Heart right ventricle (tissue), 16 donors: ENCODE data around the gene C3orf33. TPM values are rescaled to one million over a fixed set of nuclear protein-coding genes. Genes with fewer than 3 reads are reported as not detected.
A peak's percentile ranks its signal among the peaks of the same experiment; 100 is the strongest.

Source experiments
- ATAC-seq, 8 donors: fragments of 200-7000 bp; cut with Tn5 transposase; one replicate each; pipeline ENCODE4 v1.9.1; 2020; ENCODE audit warnings: mild to moderate bottlenecking in 8 of 8, moderate library complexity in 8 of 8, moderate number of reproducible peaks in 1 of 8
- DNase-seq, 2 donors: peaks; one replicate each; pipeline ENCODE4 v3.0.0-alpha.2; 2020
- H3K27ac ChIP-seq, 10 donors: fragments of 200-600 bp; sonication (generic) in 2 of 10; one replicate each; pipeline versions ENCODE4 v1.5.0 to v1.8.0; 2020 to 2022; ENCODE audit warnings: mild to moderate bottlenecking in 3 of 10
- H3K27me3 ChIP-seq, 7 donors: fragments of 200-600 bp; one replicate each; pipeline ENCODE4 v1.8.0; 2021 to 2022; ENCODE audit warnings: mild to moderate bottlenecking in 2 of 7
- H3K36me3 ChIP-seq, 9 donors: fragments of 200-600 bp; sonication (generic) in 1 of 9; one replicate each; pipeline versions ENCODE4 v1.5.0 to v1.8.0; 2020 to 2022; ENCODE audit warnings: mild to moderate bottlenecking in 2 of 9
- H3K4me1 ChIP-seq, 9 donors: fragments of 200-600 bp; sonication (generic) in 1 of 9; one replicate each; pipeline versions ENCODE4 v1.5.0 to v1.8.0; 2020 to 2022; ENCODE audit warnings: mild to moderate bottlenecking in 4 of 9
- H3K4me3 ChIP-seq, 10 donors: fragments of 200-600 bp; sonication (generic) in 2 of 10; one replicate each; pipeline versions ENCODE4 v1.5.0 to v1.8.0; 2020 to 2022; ENCODE audit warnings: mild to moderate bottlenecking in 7 of 10, moderate library complexity in 2 of 10
- H3K9me3 ChIP-seq, 11 donors: fragments of 200-600 bp in 10 of 11; sonication (generic) in 2 of 11; one replicate each; pipeline versions ENCODE4 v1.5.0 to v1.8.0; 2013 to 2022; ENCODE audit warnings: mild to moderate bottlenecking in 2 of 11, control low read depth in 1 of 11, moderate library complexity in 1 of 11
- CTCF ChIP-seq, 9 donors: fragments of 200-600 bp; sonication (generic) in 2 of 9; IDR thresholded peaks; one replicate each; pipeline versions ENCODE4 v1.5.0 to v1.8.0; 2021 to 2022; ENCODE audit warnings: antibody characterized with exemption in 9 of 9, mild to moderate bottlenecking in 5 of 9, moderate library complexity in 1 of 9
- WGBS, 2 donors: extraction: QIAGEN DNeasy Blood & Tissue Kit; methylation state at CpG; one replicate each; pipeline ENCODE4 v1.1.7; 2013; ENCODE audit warnings: inconsistent platforms in 1 of 2; 5-methylcytosine and 5-hydroxymethylcytosine counted together
- intact Hi-C, 10 donors: fragments of 100-400 bp; cut with DNase I; formaldehyde crosslinking; loops; one replicate each; pipeline versions ENCODE4 v1.11.1 to v1.14.2; 2022
- polyA plus RNA-seq, 2 donors: library from polyadenylated mRNA; stranded (reverse); fragments of 200-250 nt; gene quantifications; one replicate each; pipeline ENCODE4 v1.2.3, GENCODE V29; 2013
- total RNA-seq, 10 donors: library from RNA; stranded (reverse); fragmentation: NEBNext Ultra II Directional in 3 of 10; extraction: Animal tissue kit (Norgen Biotek cat#: 25700) in 3 of 10; gene quantifications; one replicate each; pipeline versions ENCODE4 v1.2.1 to v1.2.4, GENCODE V29; 2021 to 2023
- donor health status: Arrhythmogenic right ventricular cardiomyopathy.
- donor health status: ischemic (EF 13 %, LVEDD 7.1; RV severe dilation, severe dysfunction).
- donor health status: healthy with polysubstance abuse.
- donor health status: DM: no; HTN: yes; CAD: no.
- donor health status: DM: no; HTN: no; CAD: no.
- donor health status: ischemic (EF 25% LVEDD 6.9; RV normal size, moderate dysfunction).
- donor health status: ischemic (EF 25% LVEDD 5.7; RV mildly dilated, moderate dysfunction).
- donor health status: healthy.
- donor health status: DM: yes; HTN: yes; CAD: no.
- donor health status: Ischemic cardiomyopathy.
- donor health status: ischemic (EF 35%, LVEDD 5.7; RV mildly dilated, moderate dysfunction).
- donor health status: nonischemic (EF 11% LVEDD 7.7; RV severe dilation, severe dysfunction).
- donor health status: DM: yes; HTN: yes; CAD: no.
- donor health status: PGD.
- donor health status: ischemic (EF 29% LVEDD 5.4; RV normal size, mild dysfunction).
- donor health status: nonischemic (EF 23%, LVEDD 6.1; RV moderate dilation, normal function).

The C3orf33 gene
- total and polyA plus RNA-seq, 12 donors, result 2.3 to 8.5 (median 5.8) TPM

GRCh38 chr3:155766206-155766605 is 39.9 kb downstream of the C3orf33 start:
- Histone ChIP-seq H3K36me3 (peaks cover 0 to 57% (median 12%) of the 10 kb centered on the region in 9 donors), H3K4me1 (peaks cover 0 to 3% (median 0%) of the 10 kb centered on the region in 9 donors), H3K27ac (no peak overlapping the region), H3K27me3 (no peaks in the 10 kb centered on the region), H3K4me3 (no peak overlapping the region), H3K9me3 (peaks cover 0 to 12% (median 4%) of the 10 kb centered on the region in 11 donors)
- 76 to 82% methylated on average over 1 of the region's 1 CpG for WGBS, 2 donors
- DNase-seq (no peak), ATAC-seq (peak in 1 of 8 donors; percentile 22)
- TF ChIP-seq CTCF (IDR thresholded peaks at IDR 0.05), result no peak
- intact Hi-C loops, result no loop called here

GRCh38 chr3:155763870-155764463 is 42.1 kb downstream of the C3orf33 start:
- H3K36me3 ChIP-seq, result peaks cover 0 to 39% (median 12%) of the 10 kb centered on the region in 9 donors
- no peaks in the 10 kb centered on the region for H3K9me3 ChIP-seq
- no peak overlapping the region for H3K27ac ChIP-seq
- peaks cover 0 to 11% (median 0%) of the 10 kb centered on the region in 9 donors for H3K4me1 ChIP-seq
- no peaks in the 10 kb centered on the region for H3K27me3 ChIP-seq
- TF ChIP-seq CTCF (IDR thresholded peaks at IDR 0.05), result no peak
- DNase-seq (no peak), ATAC-seq (no peak)
- H3K4me3 ChIP-seq, result no peak overlapping the region
- intact Hi-C loops, result no loop called here
- whole genome bisulfite sequencing, 2 donors, result 91 to 92% methylated on average over 3 of the region's 3 CpGs

GRCh38 chr3:155760653-155761052 is 45.4 kb downstream of the C3orf33 start:
- Histone ChIP-seq H3K27ac (peak overlapping the region in 3 of 10 donors; percentile 10 to 16 (median 16)), H3K27me3 (no peaks in the 10 kb centered on the region), H3K9me3 (no peaks in the 10 kb centered on the region), H3K4me1 (peaks cover 0 to 11% (median 0%) of the 10 kb centered on the region in 9 donors), H3K4me3 (no peak overlapping the region), H3K36me3 (peaks cover 0 to 33% (median 4%) of the 10 kb centered on the region in 9 donors)
- DNase-seq (no peak), ATAC-seq (peak in 1 of 8 donors; percentile 53)
- 80 to 86% methylated on average over 4 of the region's 4 CpGs for WGBS, 2 donors
- intact Hi-C loops, result no loop called here
- no peak for TF ChIP-seq CTCF (IDR thresholded peaks at IDR 0.05)

GRCh38 chr3:155757577-155757976 is 48.5 kb downstream of the C3orf33 start:
- no peak overlapping the region for H3K4me3 ChIP-seq
- H3K27ac ChIP-seq, result no peak overlapping the region
- H3K9me3 ChIP-seq, result no peaks in the 10 kb centered on the region
- no peaks in the 10 kb centered on the region for H3K27me3 ChIP-seq
- intact Hi-C loops, result no loop called here
- no peak for ATAC-seq
- no peak for TF ChIP-seq CTCF (IDR thresholded peaks at IDR 0.05)
- WGBS, 2 donors, result 92 to 97% methylated on average over 7 of the region's 7 CpGs
- DNase-seq, result no peak
- peaks cover 0 to 18% (median 0%) of the 10 kb centered on the region in 9 donors for H3K36me3 ChIP-seq
- peaks cover 0 to 11% (median 0%) of the 10 kb centered on the region in 9 donors for H3K4me1 ChIP-seq
